ENCODE results near the gene TAS1R3.

Gene TAS1R3

GRCh38 chr1:1370771-1371300, 39.8 kb downstream of the TAS1R3 start:
- no peak for TF ChIP-seq CTCF (IDR thresholded peaks at IDR 0.05; ENCODE audit: low read depth, low read length)
- no peak overlapping the region for H3K4me3 ChIP-seq (ENCODE audit: low read depth, low read length)
- DNase-seq (ENCODE audit: low read depth, low spot score), result no peak
- in situ Hi-C loops (cut with HindIII; ENCODE audit: low sequenced_read_pairs), result no loop called here

GRCh38 chr1:1371364-1371745, 40.3 kb downstream of the TAS1R3 start:
- in situ Hi-C loops (cut with HindIII; ENCODE audit: low sequenced_read_pairs), result no loop called here

DNA sequence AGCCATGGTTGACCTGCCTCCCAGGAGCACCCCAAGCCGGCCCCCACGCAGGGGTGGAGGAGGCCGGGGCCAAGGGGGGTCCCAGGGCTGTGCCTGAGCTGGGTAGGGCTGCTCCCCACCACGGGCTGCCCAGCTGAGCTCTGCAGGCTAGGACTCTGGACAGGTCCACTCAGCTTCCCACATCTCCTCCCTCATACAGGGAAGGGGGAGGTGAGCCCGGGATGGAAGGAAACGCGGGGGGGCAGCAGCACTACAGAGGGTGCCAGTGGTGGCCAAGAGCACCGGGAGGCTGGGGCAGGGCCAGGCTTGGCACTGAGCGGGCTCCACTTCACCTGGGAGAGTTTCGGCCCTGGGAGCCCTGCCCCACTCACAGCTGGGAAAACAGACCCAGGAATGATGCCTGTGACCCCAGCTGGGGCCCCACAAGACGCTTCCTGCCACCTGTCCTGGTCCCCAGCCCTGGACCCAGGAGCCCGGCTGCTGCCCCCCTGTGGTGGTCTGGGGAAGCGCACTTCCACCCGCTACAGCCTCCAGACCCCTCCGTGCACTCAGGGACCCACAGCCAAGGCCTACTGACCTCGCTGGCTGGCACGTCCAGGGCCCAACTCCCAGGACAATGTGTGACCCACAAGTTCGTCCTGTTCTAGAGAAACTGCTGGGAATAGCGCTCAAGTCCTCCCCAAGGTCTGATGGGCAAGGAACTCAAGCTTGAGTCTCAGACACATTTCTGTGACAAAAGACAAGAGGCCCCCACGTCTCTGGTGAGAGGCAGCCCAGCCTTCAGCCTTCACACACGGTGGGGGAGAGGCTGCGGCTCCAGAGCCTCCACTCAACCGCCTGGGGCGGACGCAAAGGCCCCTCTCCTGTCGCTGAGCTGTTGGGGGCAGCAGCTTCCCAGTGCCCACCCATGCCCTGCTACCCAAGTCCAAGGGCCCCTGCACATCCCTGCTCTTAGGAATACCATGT, 40.9 kb downstream of the TAS1R3 start:
- in situ Hi-C loops (cut with HindIII; ENCODE audit: low sequenced_read_pairs), result no loop called here
- DNase-seq (ENCODE audit: low read depth, low spot score), result peak; percentile 52
- H3K4me3 ChIP-seq (ENCODE audit: low read depth, low read length), result no peak overlapping the region
- peak; percentile 96 for TF ChIP-seq CTCF (IDR thresholded peaks at IDR 0.05; ENCODE audit: low read depth, low read length)

More at GRCh38 chr1:1371364-1371745, 40.3 kb downstream of the TAS1R3 start:
- no peak overlapping the region for H3K4me3 ChIP-seq (ENCODE audit: low read depth, low read length)
- no peak for TF ChIP-seq CTCF (IDR thresholded peaks at IDR 0.05; ENCODE audit: low read depth, low read length)
- DNase-seq (ENCODE audit: low read depth, low spot score), result no peak

GRCh38 chr1:1373051-1373814, 42.2 kb downstream of the TAS1R3 start:
- in situ Hi-C loops (cut with HindIII; ENCODE audit: low sequenced_read_pairs), result no loop called here
- H3K4me3 ChIP-seq (ENCODE audit: low read depth, low read length), result no peak overlapping the region
- no peak for DNase-seq (ENCODE audit: low read depth, low spot score)
- TF ChIP-seq CTCF (IDR thresholded peaks at IDR 0.05; ENCODE audit: low read depth, low read length), result no peak

- DNase-seq (ENCODE audit: low read depth, low spot score), result no peak
- peak overlapping the region; percentile 91 for H3K4me3 ChIP-seq (ENCODE audit: low read depth, low read length)
- TF ChIP-seq CTCF (IDR thresholded peaks at IDR 0.05; ENCODE audit: low read depth, low read length), result no peak
- in situ Hi-C loops (cut with HindIII; ENCODE audit: low sequenced_read_pairs), result no loop called here
Observed at GRCh38 chr1:1373815-1374588, 42.9 kb downstream of the TAS1R3 start.

- no peak for DNase-seq (ENCODE audit: low read depth, low spot score)
- TF ChIP-seq CTCF (IDR thresholded peaks at IDR 0.05; ENCODE audit: low read depth, low read length), result no peak
- in situ Hi-C loops (cut with HindIII; ENCODE audit: low sequenced_read_pairs), result no loop called here
- H3K4me3 ChIP-seq (ENCODE audit: low read depth, low read length), result peak overlapping the region; percentile 91
Observed at GRCh38 chr1:1374589-1374928, 43.5 kb downstream of the TAS1R3 start.

Data from astrocyte of the spinal cord (primary cell).